Tibial nerve (tissue), 4 donors: ENCODE measurements around the gene SEMA6A.

Source experiments
- EP300 ChIP-seq, 2 donors: sonication (generic); formaldehyde crosslinking; IDR thresholded peaks; one replicate each; pipeline ENCODE4 v1.6.1; 2017; ENCODE audit warnings: antibody characterized with exemption in 2 of 2, mild to moderate bottlenecking in 1 of 2
- POLR2A ChIP-seq, 2 donors: fragments of 450-650 bp; IDR thresholded peaks; one replicate each; pipeline ENCODE4 v1.6.1; 2017; ENCODE audit warnings: antibody characterized with exemption in 2 of 2, mild to moderate bottlenecking in 2 of 2, moderate library complexity in 2 of 2
- TF ChIP-seq, protein P1 (sequence below), 5 experiments: fragments of 200-600 bp in 3 of 5; fragments of 450-650 bp in 2 of 5; sonication (generic) in 3 of 5; IDR thresholded peaks; one replicate each; pipeline ENCODE4 v1.5.1; 2016 to 2019; ENCODE audit warnings: antibody characterized with exemption in 5 of 5, mild to moderate bottlenecking in 3 of 5, moderate library complexity in 2 of 5

DNA sequence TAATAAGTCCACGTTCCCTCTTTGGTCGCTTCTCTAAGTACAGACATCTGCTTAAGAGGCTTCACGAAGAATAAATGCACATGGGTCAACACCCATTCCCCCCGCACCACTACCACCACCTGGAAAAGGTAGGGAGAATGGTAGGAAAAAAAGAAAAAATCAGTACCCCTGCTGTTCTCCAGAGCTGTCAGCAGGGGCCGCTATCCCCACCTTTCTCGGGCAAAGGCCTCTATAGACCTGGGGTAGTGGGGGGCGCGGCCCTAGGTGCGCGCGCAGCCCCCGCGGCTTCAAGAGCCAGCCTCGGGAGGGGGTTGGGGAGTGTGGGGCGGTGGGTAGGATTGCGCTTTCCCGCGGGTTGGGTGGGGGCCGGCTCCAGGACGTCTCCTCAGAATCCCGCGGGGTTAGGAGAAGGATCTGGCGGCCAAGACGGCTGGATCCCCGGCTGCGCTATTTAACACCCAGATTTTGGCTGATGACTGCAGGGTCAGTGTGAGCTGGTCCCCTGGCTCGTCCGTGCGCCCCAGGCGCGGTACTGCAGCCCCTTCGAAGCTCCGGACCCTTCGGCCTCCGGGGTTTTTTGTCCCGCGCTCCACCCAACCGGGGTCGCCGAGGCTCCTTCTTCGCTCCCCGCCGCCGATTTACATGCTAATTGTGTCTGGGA lies 1.6 kb upstream of the SEMA6A start:
- TF ChIP-seq, protein P1, sequence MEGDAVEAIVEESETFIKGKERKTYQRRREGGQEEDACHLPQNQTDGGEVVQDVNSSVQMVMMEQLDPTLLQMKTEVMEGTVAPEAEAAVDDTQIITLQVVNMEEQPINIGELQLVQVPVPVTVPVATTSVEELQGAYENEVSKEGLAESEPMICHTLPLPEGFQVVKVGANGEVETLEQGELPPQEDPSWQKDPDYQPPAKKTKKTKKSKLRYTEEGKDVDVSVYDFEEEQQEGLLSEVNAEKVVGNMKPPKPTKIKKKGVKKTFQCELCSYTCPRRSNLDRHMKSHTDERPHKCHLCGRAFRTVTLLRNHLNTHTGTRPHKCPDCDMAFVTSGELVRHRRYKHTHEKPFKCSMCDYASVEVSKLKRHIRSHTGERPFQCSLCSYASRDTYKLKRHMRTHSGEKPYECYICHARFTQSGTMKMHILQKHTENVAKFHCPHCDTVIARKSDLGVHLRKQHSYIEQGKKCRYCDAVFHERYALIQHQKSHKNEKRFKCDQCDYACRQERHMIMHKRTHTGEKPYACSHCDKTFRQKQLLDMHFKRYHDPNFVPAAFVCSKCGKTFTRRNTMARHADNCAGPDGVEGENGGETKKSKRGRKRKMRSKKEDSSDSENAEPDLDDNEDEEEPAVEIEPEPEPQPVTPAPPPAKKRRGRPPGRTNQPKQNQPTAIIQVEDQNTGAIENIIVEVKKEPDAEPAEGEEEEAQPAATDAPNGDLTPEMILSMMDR (IDR thresholded peaks at IDR 0.05), result peak; percentile 70 to 91 (median 85)
- no peak for TF ChIP-seq POLR2A (IDR thresholded peaks at IDR 0.05)
- no peak for TF ChIP-seq EP300 (IDR thresholded peaks at IDR 0.05)
